WTC11 (cell line): ENCODE results near the gene ITIH2. TPM values are rescaled to one million over a fixed set of nuclear protein-coding genes. Genes with fewer than 3 reads are reported as not detected.

ENCODE experiments used
- ATAC-seq: fragments of 200-7000 bp; cut with Tn5 transposase; 2 replicates; pipeline ENCODE4 v1.10.0; 2021; ENCODE audit warnings: mild to moderate bottlenecking, moderate library complexity
- CTCF ChIA-PET: fragments of 300-600 bp; sonication (Branson Sonifier 250); formaldehyde crosslinking; loops from one replicate; lab custom pipeline; 2021; ENCODE audit warnings: antibody characterized with exemption; lab: Charles Lee
- POLR2A ChIA-PET: fragments of 350-600 bp; sonication (Branson Sonifier 250); formaldehyde crosslinking; loops from one replicate; lab custom pipeline; 2021; ENCODE audit warnings: antibody characterized with exemption; lab: Charles Lee
- DNase-seq: peaks from one replicate; pipeline ENCODE4 v3.0.0; 2021; ENCODE audit warnings: low spot score
- H3K27ac Mint-ChIP-seq: 2 replicates; pipeline ENCODE4 v1.8.0; 2021; ENCODE audit warnings: mixed read lengths
- H3K27me3 Mint-ChIP-seq: 2 replicates; pipeline ENCODE4 v1.8.0; 2021; ENCODE audit warnings: low read depth, mild to moderate bottlenecking, moderate library complexity, mixed read lengths
- H3K36me3 Mint-ChIP-seq: 2 replicates; pipeline ENCODE4 v1.8.0; 2021; ENCODE audit warnings: mixed read lengths
- H3K4me1 Mint-ChIP-seq: 2 replicates; pipeline ENCODE4 v1.8.0; 2022; ENCODE audit warnings: mixed read lengths
- H3K4me3 Mint-ChIP-seq: 2 replicates; pipeline ENCODE4 v1.8.0; 2021; ENCODE audit warnings: mild to moderate bottlenecking, moderate library complexity, mixed read lengths
- H3K9me3 Mint-ChIP-seq: 2 replicates; pipeline ENCODE4 v1.8.0; 2021; ENCODE audit warnings: mixed read lengths
- CBFB ChIP-seq: sonication (generic); formaldehyde crosslinking; IDR thresholded peaks from 2 replicates; pipeline ENCODE4 v1.8.1; 2022; ENCODE audit warnings: mild to moderate bottlenecking, low read depth, missing genetic modification reagents
- CREM ChIP-seq: sonication (generic); formaldehyde crosslinking; IDR thresholded peaks from 2 replicates; pipeline ENCODE4 v1.8.1; 2022; ENCODE audit warnings: mild to moderate bottlenecking, missing genetic modification reagents, moderate library complexity
- GRHL2 ChIP-seq: fragments of 250-450 bp; sonication (Bioruptor Pico); IDR thresholded peaks from 2 replicates; pipeline ENCODE4 v1.8.0; 2022; ENCODE audit warnings: mild to moderate bottlenecking, moderate library complexity; ENCODE audit not compliant: insufficient replicate concordance, severe bottlenecking
- IRF2 ChIP-seq: sonication (generic); formaldehyde crosslinking; IDR thresholded peaks from 2 replicates; pipeline ENCODE4 v1.8.0; 2022; ENCODE audit warnings: low read depth, missing genetic modification reagents, borderline replicate concordance
- JUN ChIP-seq: sonication (generic); formaldehyde crosslinking; IDR thresholded peaks from 2 replicates; pipeline ENCODE4 v1.8.0; 2023; ENCODE audit warnings: mild to moderate bottlenecking, missing genetic modification reagents
- NR2C2 ChIP-seq: sonication (generic); formaldehyde crosslinking; IDR thresholded peaks from 2 replicates; pipeline ENCODE4 v1.8.0; 2022; ENCODE audit warnings: mild to moderate bottlenecking, missing genetic modification reagents
- RORB ChIP-seq: fragments of 250-450 bp; sonication (Bioruptor Pico); IDR thresholded peaks from 2 replicates; pipeline ENCODE4 v1.9.0; 2021; ENCODE audit warnings: mild to moderate bottlenecking
- TCF7 ChIP-seq: sonication (generic); formaldehyde crosslinking; IDR thresholded peaks from 2 replicates; pipeline ENCODE4 v1.8.0; 2022; ENCODE audit warnings: mild to moderate bottlenecking, low read depth, missing genetic modification reagents, moderate library complexity
- TP53 ChIP-seq: sonication (generic); formaldehyde crosslinking; IDR thresholded peaks from 2 replicates; pipeline ENCODE4 v1.8.1; 2023; ENCODE audit warnings: mild to moderate bottlenecking, missing genetic modification reagents
- total RNA-seq: library from RNA; stranded (reverse); gene quantifications from 3 replicates; pipeline ENCODE4 v1.2.3, GENCODE V29; 2021
- TF ChIP-seq, protein P1 (sequence below): sonication (generic); formaldehyde crosslinking; IDR thresholded peaks from 2 replicates; pipeline ENCODE4 v1.8.1; 2022; ENCODE audit warnings: low read depth, missing genetic modification reagents, borderline replicate concordance
- TF ChIP-seq, protein P2 (sequence below): sonication (generic); formaldehyde crosslinking; IDR thresholded peaks from 2 replicates; pipeline ENCODE4 v1.8.1; 2023; ENCODE audit warnings: mild to moderate bottlenecking, missing genetic modification reagents, borderline replicate concordance
- TF ChIP-seq, protein P3 (sequence below): sonication (generic); formaldehyde crosslinking; IDR thresholded peaks from 2 replicates; pipeline ENCODE4 v1.8.1; 2022; ENCODE audit warnings: mild to moderate bottlenecking, moderate library complexity, missing genetic modification reagents
- TF ChIP-seq, protein P4 (sequence below): sonication (generic); formaldehyde crosslinking; IDR thresholded peaks from 2 replicates; pipeline ENCODE4 v1.8.1; 2022; ENCODE audit warnings: low read depth, mild to moderate bottlenecking, moderate library complexity, missing genetic modification reagents, borderline replicate concordance

The ITIH2 gene
- total RNA-seq, 1 experiment from 2014 or later = 0.83 TPM

DNA sequence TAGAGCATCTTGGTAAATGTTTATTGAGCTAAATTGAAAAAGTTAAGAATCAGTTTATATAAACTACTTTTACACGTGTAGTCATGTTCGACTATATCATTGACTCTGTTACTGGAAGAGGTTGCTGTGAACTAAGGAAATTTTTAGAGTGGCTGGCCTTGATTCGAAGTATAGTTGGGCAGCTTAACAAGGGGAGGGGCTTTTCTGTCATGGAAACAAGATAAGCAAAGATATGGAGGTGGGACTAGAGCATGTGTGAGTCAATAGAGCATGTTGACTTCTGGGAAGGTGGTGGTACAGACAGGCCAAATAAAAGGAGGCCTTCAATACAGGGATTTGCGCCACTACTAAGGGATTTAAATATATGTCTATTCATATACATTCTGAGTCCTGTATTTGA lies 92.5 kb downstream of the ITIH2 start (continued):
- TF ChIP-seq, protein P1, sequence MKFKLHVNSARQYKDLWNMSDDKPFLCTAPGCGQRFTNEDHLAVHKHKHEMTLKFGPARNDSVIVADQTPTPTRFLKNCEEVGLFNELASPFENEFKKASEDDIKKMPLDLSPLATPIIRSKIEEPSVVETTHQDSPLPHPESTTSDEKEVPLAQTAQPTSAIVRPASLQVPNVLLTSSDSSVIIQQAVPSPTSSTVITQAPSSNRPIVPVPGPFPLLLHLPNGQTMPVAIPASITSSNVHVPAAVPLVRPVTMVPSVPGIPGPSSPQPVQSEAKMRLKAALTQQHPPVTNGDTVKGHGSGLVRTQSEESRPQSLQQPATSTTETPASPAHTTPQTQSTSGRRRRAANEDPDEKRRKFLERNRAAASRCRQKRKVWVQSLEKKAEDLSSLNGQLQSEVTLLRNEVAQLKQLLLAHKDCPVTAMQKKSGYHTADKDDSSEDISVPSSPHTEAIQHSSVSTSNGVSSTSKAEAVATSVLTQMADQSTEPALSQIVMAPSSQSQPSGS (CRISPR knock-in tag) = no peak
- no peak for TF ChIP-seq GRHL2 (CRISPR knock-in tag)
- TF ChIP-seq, protein P2, sequence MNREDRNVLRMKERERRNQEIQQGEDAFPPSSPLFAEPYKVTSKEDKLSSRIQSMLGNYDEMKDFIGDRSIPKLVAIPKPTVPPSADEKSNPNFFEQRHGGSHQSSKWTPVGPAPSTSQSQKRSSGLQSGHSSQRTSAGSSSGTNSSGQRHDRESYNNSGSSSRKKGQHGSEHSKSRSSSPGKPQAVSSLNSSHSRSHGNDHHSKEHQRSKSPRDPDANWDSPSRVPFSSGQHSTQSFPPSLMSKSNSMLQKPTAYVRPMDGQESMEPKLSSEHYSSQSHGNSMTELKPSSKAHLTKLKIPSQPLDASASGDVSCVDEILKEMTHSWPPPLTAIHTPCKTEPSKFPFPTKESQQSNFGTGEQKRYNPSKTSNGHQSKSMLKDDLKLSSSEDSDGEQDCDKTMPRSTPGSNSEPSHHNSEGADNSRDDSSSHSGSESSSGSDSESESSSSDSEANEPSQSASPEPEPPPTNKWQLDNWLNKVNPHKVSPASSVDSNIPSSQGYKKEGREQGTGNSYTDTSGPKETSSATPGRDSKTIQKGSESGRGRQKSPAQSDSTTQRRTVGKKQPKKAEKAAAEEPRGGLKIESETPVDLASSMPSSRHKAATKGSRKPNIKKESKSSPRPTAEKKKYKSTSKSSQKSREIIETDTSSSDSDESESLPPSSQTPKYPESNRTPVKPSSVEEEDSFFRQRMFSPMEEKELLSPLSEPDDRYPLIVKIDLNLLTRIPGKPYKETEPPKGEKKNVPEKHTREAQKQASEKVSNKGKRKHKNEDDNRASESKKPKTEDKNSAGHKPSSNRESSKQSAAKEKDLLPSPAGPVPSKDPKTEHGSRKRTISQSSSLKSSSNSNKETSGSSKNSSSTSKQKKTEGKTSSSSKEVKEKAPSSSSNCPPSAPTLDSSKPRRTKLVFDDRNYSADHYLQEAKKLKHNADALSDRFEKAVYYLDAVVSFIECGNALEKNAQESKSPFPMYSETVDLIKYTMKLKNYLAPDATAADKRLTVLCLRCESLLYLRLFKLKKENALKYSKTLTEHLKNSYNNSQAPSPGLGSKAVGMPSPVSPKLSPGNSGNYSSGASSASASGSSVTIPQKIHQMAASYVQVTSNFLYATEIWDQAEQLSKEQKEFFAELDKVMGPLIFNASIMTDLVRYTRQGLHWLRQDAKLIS (CRISPR knock-in tag) = no peak
- TF ChIP-seq RORB (CRISPR knock-in tag) = no peak
- TF ChIP-seq CBFB (CRISPR knock-in tag) = no peak
- no peak for TF ChIP-seq TP53

DNA sequence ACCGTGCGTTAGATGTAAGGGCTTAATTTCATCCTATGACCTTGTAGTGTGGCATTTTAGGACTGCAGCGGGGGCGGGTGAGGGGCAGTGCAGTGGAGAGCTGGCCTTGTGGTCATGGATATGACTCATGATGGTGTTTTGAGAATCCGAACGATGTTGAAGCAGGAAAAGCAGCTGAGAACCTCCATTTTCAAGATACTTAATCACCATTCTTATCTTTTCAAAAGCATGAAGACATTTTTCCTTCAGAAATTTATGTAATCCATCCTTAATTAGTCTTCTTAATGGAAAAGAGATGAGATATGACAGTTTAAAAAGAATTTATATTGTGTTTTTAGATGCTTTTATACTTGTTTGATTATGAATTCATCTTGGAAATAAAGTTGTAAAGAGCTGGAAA lies 94.5 kb downstream of the ITIH2 start:
- Mint-ChIP-seq H3K4me1 (no peaks in the 10 kb centered on the region; the same call in 1 of the 2 replicates), H3K9me3 (no peaks in the 10 kb centered on the region), H3K36me3 (peaks cover 54% of the 10 kb centered on the region), H3K27me3 (no peaks in the 10 kb centered on the region), H3K27ac (no peak overlapping the region), H3K4me3 (no peak overlapping the region)
- DNase-seq (no peak), ATAC-seq (no peak)
- ChIA-PET CTCF (no interaction called here), POLR2A (interaction anchor here (0.8 kb wide), 1 partner anchor 10 kb away, joined by 3 read pairs; the partner anchor contains the start of genes ATP5F1C and KIN)
- TF ChIP-seq NR2C2 (CRISPR knock-in tag) (no peak), CREM (CRISPR knock-in tag) (no peak), TCF7 (CRISPR knock-in tag) (no peak), JUN (CRISPR knock-in tag) (no peak), IRF2 (no peak)
- TF ChIP-seq, protein P2 (CRISPR knock-in tag) = no peak
- TF ChIP-seq, protein P3, sequence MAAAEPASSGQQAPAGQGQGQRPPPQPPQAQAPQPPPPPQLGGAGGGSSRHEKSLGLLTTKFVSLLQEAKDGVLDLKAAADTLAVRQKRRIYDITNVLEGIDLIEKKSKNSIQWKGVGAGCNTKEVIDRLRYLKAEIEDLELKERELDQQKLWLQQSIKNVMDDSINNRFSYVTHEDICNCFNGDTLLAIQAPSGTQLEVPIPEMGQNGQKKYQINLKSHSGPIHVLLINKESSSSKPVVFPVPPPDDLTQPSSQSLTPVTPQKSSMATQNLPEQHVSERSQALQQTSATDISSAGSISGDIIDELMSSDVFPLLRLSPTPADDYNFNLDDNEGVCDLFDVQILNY (CRISPR knock-in tag) = no peak
- TF ChIP-seq, protein P4, sequence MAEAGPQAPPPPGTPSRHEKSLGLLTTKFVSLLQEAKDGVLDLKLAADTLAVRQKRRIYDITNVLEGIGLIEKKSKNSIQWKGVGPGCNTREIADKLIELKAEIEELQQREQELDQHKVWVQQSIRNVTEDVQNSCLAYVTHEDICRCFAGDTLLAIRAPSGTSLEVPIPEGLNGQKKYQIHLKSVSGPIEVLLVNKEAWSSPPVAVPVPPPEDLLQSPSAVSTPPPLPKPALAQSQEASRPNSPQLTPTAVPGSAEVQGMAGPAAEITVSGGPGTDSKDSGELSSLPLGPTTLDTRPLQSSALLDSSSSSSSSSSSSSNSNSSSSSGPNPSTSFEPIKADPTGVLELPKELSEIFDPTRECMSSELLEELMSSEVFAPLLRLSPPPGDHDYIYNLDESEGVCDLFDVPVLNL (CRISPR knock-in tag) = no peak

Other genes starting within 250 kb of the ITIH2 start
- 3.1 to 3.8 TPM (median 3.6 TPM) in 3 replicates for gene ITIH5, start 36.4 kb upstream of the ITIH2 start, total RNA-seq
- 13.1 to 17.9 TPM (median 13.5 TPM) in 3 replicates for gene KIN, start 84.7 kb downstream of the ITIH2 start, total RNA-seq
- 262 to 288 TPM (median 270 TPM) in 3 replicates for gene ATP5F1C, start 84.9 kb downstream of the ITIH2 start, total RNA-seq
- 8.0 to 8.9 TPM (median 8.1 TPM) in 3 replicates for gene TAF3, start 115.2 kb downstream of the ITIH2 start, total RNA-seq